H9 (cell line): ENCODE results near the gene GCAT. TPM values are rescaled to one million over a fixed set of nuclear protein-coding genes. Genes with fewer than 3 reads are reported as not detected.

ENCODE experiments used
- DNase-seq: peaks from one replicate; pipeline ENCODE4 v3.0.0-alpha.2; 2017
- H2AFZ ChIP-seq: one replicate; pipeline ENCODE4 v1.6.1; 2013; ENCODE audit warnings: mild to moderate bottlenecking, low read length, control low read depth, moderate library complexity
- H2AK5ac ChIP-seq: 2 replicates; pipeline ENCODE4 v1.6.1; 2013; ENCODE audit warnings: low read length, control low read depth, mixed read lengths; ENCODE audit not compliant: insufficient read length
- H2BK120ac ChIP-seq: one replicate; pipeline ENCODE4 v1.6.1; 2013; ENCODE audit warnings: low read depth, mild to moderate bottlenecking, low read length, control low read depth, inconsistent platforms; ENCODE audit not compliant: poor library complexity, severe bottlenecking
- H2BK12ac ChIP-seq: 2 replicates; pipeline ENCODE4 v1.6.1; 2013; ENCODE audit warnings: low read length, control low read depth, mixed read lengths, low read depth; ENCODE audit not compliant: insufficient read length
- H2BK15ac ChIP-seq: 2 replicates; pipeline ENCODE4 v1.6.1; 2013; ENCODE audit warnings: low read depth, low read length, control low read depth
- H2BK20ac ChIP-seq: one replicate; pipeline ENCODE4 v1.6.1; 2013; ENCODE audit warnings: low read depth, mild to moderate bottlenecking, low read length, control low read depth, inconsistent platforms; ENCODE audit not compliant: poor library complexity, severe bottlenecking
- H2BK5ac ChIP-seq: 2 replicates; pipeline ENCODE4 v1.6.1; 2013; ENCODE audit warnings: low read length, control low read depth, mixed read lengths; ENCODE audit not compliant: insufficient read length
- H3K14ac ChIP-seq: 2 replicates; pipeline ENCODE4 v1.6.1; 2013; ENCODE audit warnings: low read length, control low read depth; ENCODE audit not compliant: insufficient read depth
- H3K18ac ChIP-seq: 2 replicates; pipeline ENCODE4 v1.6.1; 2013; ENCODE audit warnings: low read depth, mild to moderate bottlenecking, mixed read lengths, low read length, control low read depth; ENCODE audit not compliant: insufficient read length
- H3K23ac ChIP-seq: 2 replicates; pipeline ENCODE4 v1.6.1; 2013; ENCODE audit warnings: low read length, control low read depth, mixed read lengths, low read depth; ENCODE audit not compliant: insufficient read length
- H3K23me2 ChIP-seq: 2 replicates; pipeline ENCODE4 v1.6.1; 2013; ENCODE audit warnings: low read depth, mild to moderate bottlenecking, mixed read lengths, low read length, control low read depth; ENCODE audit not compliant: insufficient read length, poor library complexity, severe bottlenecking
- H3K27ac ChIP-seq: 2 replicates; pipeline ENCODE4 v1.5.1; 2013; ENCODE audit warnings: low read length, control low read depth, mixed read lengths, low read depth; ENCODE audit not compliant: insufficient read length
- H3K27me3 ChIP-seq: 2 replicates; pipeline ENCODE4 v1.6.1; 2013; ENCODE audit warnings: low read length, control low read depth, inconsistent platforms; ENCODE audit not compliant: insufficient read depth
- H3K4ac ChIP-seq: 2 replicates; pipeline ENCODE4 v1.6.1; 2013; ENCODE audit warnings: low read depth, mild to moderate bottlenecking, control low read depth, inconsistent platforms, low read length, moderate library complexity
- H3K4me1 ChIP-seq: 2 replicates; pipeline ENCODE4 v1.6.1; 2013; ENCODE audit warnings: low read length, control low read depth, inconsistent platforms; ENCODE audit not compliant: insufficient read depth
- H3K4me2 ChIP-seq: 2 replicates; pipeline ENCODE4 v1.6.1; 2013; ENCODE audit warnings: low read length, control low read depth, mixed read lengths; ENCODE audit not compliant: insufficient read length, insufficient read depth
- H3K56ac ChIP-seq: 2 replicates; pipeline ENCODE4 v1.6.1; 2013; ENCODE audit warnings: low read depth, mild to moderate bottlenecking, mixed read lengths, low read length, control low read depth; ENCODE audit not compliant: insufficient read length
- H3K79me1 ChIP-seq: 2 replicates; pipeline ENCODE4 v1.6.1; 2013; ENCODE audit warnings: low read depth, mild to moderate bottlenecking, moderate library complexity, low read length, control low read depth, inconsistent platforms; ENCODE audit not compliant: insufficient read depth, poor library complexity, severe bottlenecking
- H3K79me2 ChIP-seq: 2 replicates; pipeline ENCODE4 v1.6.1; 2013; ENCODE audit warnings: low read length, control low read depth, inconsistent platforms; ENCODE audit not compliant: insufficient read depth
- H3K9ac ChIP-seq: 2 replicates; pipeline ENCODE4 v1.6.1; 2013; ENCODE audit warnings: low read length, control low read depth, mixed read lengths; ENCODE audit not compliant: insufficient read length; ENCODE audit errors: extremely low read depth
- H3K9me3 ChIP-seq: one replicate; pipeline ENCODE4 v1.6.1; 2013; ENCODE audit warnings: low read depth, low read length, inconsistent platforms; ENCODE audit not compliant: control insufficient read depth
- H3T11ph ChIP-seq: one replicate; pipeline ENCODE4 v1.6.1; 2013; ENCODE audit warnings: mild to moderate bottlenecking, low read length, control low read depth, inconsistent platforms
- H4K20me1 ChIP-seq: one replicate; pipeline ENCODE4 v1.6.1; 2013; ENCODE audit not compliant: control insufficient read depth, insufficient read length, insufficient read depth
- H4K5ac ChIP-seq: 2 replicates; pipeline ENCODE4 v1.6.1; 2013; ENCODE audit warnings: low read depth, mild to moderate bottlenecking, mixed read lengths, low read length, control low read depth; ENCODE audit not compliant: insufficient read length
- H4K8ac ChIP-seq: replicated peaks from 2 replicates; pipeline ENCODE4 v1.6.1; 2013; ENCODE audit warnings: low read length, control low read depth, mixed read lengths, low read depth; ENCODE audit not compliant: insufficient read length
- H4K91ac ChIP-seq: 2 replicates; pipeline ENCODE4 v1.6.1; 2013; ENCODE audit warnings: low read depth, mild to moderate bottlenecking, moderate library complexity, mixed read lengths, low read length, control low read depth; ENCODE audit not compliant: insufficient read length
- H3K27ac Mint-ChIP-seq, 3 experiments: 2 replicates in 2 of 3; 3 replicates in 1 of 3; pipeline ENCODE4 v1.8.0; 2020 to 2021; ENCODE audit warnings: mixed read lengths in 3 of 3, mild to moderate bottlenecking in 1 of 3, moderate library complexity in 1 of 3
- H3K27me3 Mint-ChIP-seq: 2 replicates; pipeline ENCODE4 v1.8.0; 2021; ENCODE audit warnings: low read depth, mild to moderate bottlenecking, moderate library complexity, mixed read lengths
- H3K36me3 Mint-ChIP-seq, 3 experiments: 2 replicates in 2 of 3; 3 replicates in 1 of 3; pipeline ENCODE4 v1.8.0; 2020 to 2021; ENCODE audit warnings: low read depth in 3 of 3, mixed read lengths in 3 of 3; ENCODE audit not compliant: insufficient read depth in 1 of 3
- H3K4me1 Mint-ChIP-seq, 2 experiments: 2 replicates each; pipeline ENCODE4 v1.8.0; 2020; ENCODE audit warnings: mixed read lengths in 2 of 2
- H3K4me3 Mint-ChIP-seq, 2 experiments: 2 replicates in 1 of 2; 3 replicates in 1 of 2; pipeline ENCODE4 v1.8.0; 2020 to 2021; ENCODE audit warnings: mild to moderate bottlenecking in 2 of 2, mixed read lengths in 2 of 2, moderate library complexity in 1 of 2
- H3K9me3 Mint-ChIP-seq, 2 experiments: 2 replicates in 1 of 2; 3 replicates in 1 of 2; pipeline ENCODE4 v1.8.0; 2020; ENCODE audit warnings: mild to moderate bottlenecking in 2 of 2, mixed read lengths in 2 of 2, moderate library complexity in 1 of 2
- CTCF ChIP-seq: fragments of 200-600 bp; sonication (generic); conservative IDR thresholded peaks from 3 replicates; pipeline ENCODE4 v1.8.0; 2021; ENCODE audit warnings: antibody characterized with exemption, mild to moderate bottlenecking
- WGBS: extraction: QIAGEN DNeasy Blood & Tissue Kit; methylation state at CpG from one replicate; pipeline ENCODE4 v1.1.7; 2013; ENCODE audit warnings: missing lambda C conversion rate, low lambda C conversion rate, mixed read lengths; ENCODE audit not compliant: insufficient read length; ENCODE audit errors: extremely low coverage; 5-methylcytosine and 5-hydroxymethylcytosine counted together
- total RNA-seq: library from RNA; stranded (reverse); gene quantifications from 2 replicates; pipeline ENCODE4 v1.2.1, GENCODE V29; 2021

GCAT gene
- total RNA-seq, 1 experiment from 2014 or later, result 26.9 TPM

GRCh38 chr22:37801946-37802309, 5.8 kb upstream of the GCAT start:
- H4K8ac ChIP-seq, result no peak overlapping the region
- H2BK12ac ChIP-seq, result no peak overlapping the region
- H3K27ac ChIP-seq, result no peak overlapping the region
- TF ChIP-seq CTCF, result no peak
- peaks cover 75% of the 10 kb centered on the region for H3K27me3 Mint-ChIP-seq
- peaks cover 30 to 32% of the 10 kb centered on the region in 2 experiments for H3K4me1 Mint-ChIP-seq
- H2BK15ac ChIP-seq, result no peak overlapping the region
- WGBS, result no CpG with 5 or more reads among the region's 13 CpGs
- no peaks in the 10 kb centered on the region for H3K79me1 ChIP-seq
- peak overlapping the region; percentile 66 to 89 for H3K4me3 Mint-ChIP-seq
- no peak overlapping the region for H2BK120ac ChIP-seq
- no peaks in the 10 kb centered on the region; the same call in 1 of the 2 replicates for H3K4me1 ChIP-seq
- DNase-seq, result no peak
- H3K14ac ChIP-seq, result no peak overlapping the region
- no peak overlapping the region for H3K4ac ChIP-seq
- no peaks in the 10 kb centered on the region; a peak in 1 of 7 replicates for H3K36me3 Mint-ChIP-seq
- peaks cover 0 to 4% of the 10 kb centered on the region in 2 experiments; a peak in 3 of 5 replicates for H3K9me3 Mint-ChIP-seq
- H4K91ac ChIP-seq, result no peak overlapping the region
- H3K27me3 ChIP-seq, result peaks cover 13% of the 10 kb centered on the region; the same call in 1 of the 2 replicates
- no peak overlapping the region for H2AFZ ChIP-seq
- no peak overlapping the region for H3K23ac ChIP-seq
- H3K9ac ChIP-seq, result no peak overlapping the region
- H4K5ac ChIP-seq, result no peak overlapping the region
- no peak overlapping the region for H2BK20ac ChIP-seq
- H3K27ac Mint-ChIP-seq, result no peak overlapping the region; a peak in 1 of 7 replicates
- H3K4me2 ChIP-seq, result peak overlapping the region; percentile 87
- H3K9me3 ChIP-seq, result no peaks in the 10 kb centered on the region
- H2BK5ac ChIP-seq, result no peak overlapping the region
- no peak overlapping the region for H3T11ph ChIP-seq
- no peak overlapping the region for H2AK5ac ChIP-seq
- no peaks in the 10 kb centered on the region for H3K79me2 ChIP-seq
- H3K18ac ChIP-seq, result no peak overlapping the region
- H3K23me2 ChIP-seq, result peaks cover 47% of the 10 kb centered on the region
- no peaks in the 10 kb centered on the region for H4K20me1 ChIP-seq
- H3K56ac ChIP-seq, result no peak overlapping the region
